ENCODE data around the gene BANP.
"Not testable (repeated sequence)": the region's sequence is repeated elsewhere in the genome, so short reads cannot be mapped to it uniquely, and the experiment has no call there.

The BANP gene

DNA sequence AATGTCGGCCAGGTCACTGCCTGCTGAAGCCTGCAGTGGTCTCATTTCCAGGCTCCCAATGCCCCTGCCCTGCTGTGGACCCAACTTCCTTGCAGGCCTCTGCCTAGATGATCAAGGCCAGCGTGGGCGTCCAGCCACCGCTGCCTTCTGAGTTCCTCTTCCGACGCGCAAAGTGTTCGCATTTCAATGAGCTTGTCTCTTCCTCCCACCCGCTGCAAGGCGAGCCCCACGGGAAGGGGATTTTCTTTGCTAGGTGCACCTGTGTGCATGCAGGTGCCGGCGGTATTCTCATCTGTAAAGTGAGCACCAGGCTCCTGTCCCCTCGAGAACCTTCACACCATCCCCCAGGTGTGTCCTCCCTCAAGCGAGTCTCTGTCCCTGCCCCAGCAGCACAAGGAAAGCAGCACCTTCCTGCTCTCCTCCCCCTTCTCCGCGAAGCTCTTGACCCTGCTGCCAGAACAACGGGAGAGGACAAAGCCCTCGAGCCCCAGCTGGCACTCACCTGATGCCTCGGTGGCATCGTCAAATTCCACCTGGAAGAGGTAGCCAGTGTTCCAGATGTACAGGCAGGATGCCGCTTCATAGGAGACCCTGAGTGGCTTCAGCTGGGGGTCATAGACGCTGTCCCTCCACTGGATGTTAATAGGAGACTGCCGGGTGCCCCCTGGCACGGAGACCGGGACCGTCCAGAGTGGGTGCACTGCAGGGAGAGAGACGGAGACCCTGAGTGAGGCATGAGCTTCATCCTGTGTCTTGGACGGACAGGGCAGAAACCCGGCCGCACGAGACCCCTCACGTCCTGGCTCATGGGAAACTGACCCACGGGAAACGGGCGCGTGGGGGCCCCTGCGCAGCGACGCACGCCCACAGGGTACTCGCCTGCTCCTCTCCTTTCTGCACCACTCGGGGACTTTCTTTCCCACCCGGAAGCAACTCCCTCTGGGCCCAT lies 24.7 kb upstream of the BANP start:
- no peak for DNase-seq

DNA sequence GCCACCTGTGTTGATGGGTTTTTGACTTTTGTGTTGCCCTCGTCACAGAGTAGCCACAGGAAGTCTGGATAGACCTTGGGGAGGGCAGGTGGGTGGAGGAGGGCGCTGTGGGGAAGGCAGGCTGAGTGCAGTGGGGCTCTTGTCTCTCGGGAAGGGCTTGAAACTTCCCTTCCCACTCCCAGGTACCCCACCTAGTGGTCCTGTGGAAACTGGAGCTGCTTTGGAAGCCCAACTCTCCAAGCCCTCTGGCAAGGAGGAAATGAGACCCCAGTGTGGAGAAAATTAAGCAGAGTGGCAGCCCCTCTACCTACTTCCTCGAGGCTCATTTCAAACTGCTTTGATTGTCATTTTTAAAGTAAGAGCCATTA lies 24.1 kb upstream of the BANP start:
- DNase-seq, result no peak

DNA sequence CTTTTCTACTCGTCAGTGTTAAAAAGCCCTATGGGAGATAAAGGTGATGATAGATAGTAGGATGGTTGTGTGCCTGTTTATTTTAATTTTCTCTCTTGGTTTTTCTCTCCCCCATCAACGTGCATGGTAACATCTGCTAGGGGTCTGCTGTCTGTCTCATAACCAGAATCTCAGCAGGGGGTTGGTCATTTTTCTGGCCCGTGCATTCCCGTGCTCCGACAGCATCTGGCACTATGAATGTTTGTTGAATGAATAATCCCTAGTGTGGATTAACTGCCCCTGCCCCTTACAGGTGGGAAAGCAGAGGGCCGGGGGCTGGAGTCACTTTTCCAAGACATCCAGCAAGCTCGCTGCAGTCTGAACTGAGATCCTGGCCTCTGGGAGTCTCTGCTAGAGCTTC lies 21.2 kb upstream of the BANP start:
- no peak for DNase-seq

DNA sequence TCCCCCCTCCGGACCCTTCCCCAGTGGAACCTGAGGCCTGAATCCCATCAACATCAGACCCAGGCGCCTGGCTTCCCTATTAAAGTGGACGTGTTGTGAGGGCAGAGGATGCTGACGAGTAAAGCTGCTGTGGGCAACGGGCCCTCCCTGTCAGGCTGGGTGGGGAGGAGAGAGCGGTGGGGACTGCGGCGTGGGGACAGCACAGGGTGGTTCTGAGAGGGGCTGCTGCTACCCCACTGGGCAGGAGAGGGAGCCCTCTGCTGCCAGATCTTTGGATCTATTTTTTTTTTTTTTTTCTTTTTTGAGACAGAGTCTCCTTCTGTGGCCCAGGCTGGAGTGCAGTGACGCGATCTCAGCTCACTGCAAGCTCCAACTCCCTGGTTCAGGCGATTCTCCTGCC lies 20.8 kb upstream of the BANP start:
- no peak for DNase-seq

DNA sequence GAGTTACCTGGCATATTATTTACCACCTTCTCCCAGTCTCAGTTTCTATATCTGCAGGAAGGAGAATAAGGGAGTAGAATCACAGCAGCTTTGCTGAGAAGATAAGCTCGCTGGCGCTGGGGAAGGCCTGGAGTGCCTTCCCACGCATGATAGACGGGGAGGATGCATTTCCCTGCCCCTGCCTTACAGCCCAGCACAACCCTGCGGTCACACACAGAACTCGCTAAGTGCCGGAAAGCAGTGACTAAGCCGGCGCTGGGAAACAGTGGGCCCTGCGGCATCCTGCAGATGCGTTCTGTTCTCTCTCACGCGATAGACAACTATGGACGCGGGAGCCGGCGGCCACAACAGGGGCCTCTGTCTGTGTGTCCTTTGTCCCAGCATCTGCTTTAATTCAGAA lies 19.7 kb upstream of the BANP start:
- no peak for DNase-seq

DNA sequence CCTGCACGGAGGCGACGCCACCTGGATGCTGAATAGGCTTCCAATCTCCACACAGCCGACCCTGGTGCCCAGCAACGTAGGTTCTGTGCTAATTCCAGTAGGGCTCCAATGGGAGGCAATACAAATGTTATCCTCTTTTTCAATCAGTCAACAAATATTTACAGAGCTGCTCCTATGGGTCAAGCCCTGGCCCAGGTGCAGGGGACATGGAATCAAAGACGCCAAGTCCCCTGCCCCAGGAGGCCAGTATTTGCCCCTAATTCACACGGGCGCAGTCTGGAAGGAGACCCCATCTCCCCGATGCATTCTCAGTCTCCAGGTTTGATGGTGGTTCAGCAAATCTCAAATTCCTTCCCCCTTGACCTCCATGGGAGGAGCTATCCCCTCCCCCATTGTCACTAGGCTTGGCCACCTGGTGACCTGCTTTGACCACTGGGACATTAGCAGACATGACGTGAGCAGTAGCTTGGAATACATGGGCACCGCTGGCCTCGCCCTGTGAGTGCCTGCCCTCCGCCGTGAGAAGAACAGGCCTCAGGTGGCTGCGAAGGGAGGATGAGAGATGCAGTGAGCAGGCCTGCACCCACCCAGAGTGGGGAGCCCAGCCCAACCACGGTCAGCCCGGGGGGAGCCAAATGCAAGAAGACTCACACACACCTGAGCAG lies 18.6 kb upstream of the BANP start:
- DNase-seq, result not testable (repeated sequence)

DNA sequence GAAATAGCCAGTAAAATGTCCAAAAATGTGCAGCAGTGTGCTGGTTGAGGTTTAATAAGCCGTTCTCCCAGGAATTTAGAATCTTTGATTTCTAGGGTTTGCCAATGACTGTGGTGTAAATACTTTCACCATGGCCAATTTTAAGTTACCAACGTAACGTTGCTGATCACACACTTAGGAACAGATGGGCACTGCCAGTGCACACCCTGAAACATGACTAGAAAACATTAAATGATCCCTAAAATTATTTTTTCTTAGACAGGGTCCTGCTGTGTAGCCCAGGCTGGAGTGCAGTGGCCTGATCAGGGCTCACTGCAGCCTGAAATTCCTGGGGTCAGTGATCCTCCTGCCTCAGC lies 18.1 kb upstream of the BANP start:
- DNase-seq, result no peak

DNA sequence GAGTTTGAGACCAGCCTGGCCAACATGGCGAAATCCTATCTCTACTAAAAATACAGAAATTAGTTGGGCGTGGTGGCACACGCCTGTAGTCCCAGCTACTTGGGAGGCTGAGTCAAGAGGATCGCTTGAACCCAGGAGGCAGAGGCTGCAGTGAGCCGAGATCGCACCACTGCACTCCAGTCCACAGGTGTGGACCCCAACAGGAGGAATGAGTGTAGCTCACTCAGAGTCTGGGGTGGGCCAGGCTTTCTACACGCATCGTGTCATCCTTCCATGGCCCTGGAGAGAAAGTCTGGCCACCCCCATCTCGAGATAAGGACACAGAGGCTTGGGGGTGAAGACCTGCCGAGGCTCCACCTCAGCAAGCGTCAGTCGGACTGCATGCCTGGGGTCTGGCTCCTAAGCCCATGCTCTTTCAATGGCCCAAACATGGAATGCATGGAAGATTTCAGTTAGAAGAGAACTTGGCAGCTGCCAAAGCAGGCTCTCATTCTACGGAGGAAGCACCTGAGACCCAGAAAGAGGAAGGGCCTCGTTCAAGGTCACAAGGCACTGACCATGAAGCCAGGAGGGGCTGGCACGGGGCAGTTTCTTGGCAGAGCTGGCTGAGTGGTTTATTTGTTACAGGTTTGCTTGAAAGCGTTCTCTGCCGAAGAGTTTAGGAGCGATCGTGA lies 16.3 kb upstream of the BANP start:
- DNase-seq, result not testable (repeated sequence)

DNA sequence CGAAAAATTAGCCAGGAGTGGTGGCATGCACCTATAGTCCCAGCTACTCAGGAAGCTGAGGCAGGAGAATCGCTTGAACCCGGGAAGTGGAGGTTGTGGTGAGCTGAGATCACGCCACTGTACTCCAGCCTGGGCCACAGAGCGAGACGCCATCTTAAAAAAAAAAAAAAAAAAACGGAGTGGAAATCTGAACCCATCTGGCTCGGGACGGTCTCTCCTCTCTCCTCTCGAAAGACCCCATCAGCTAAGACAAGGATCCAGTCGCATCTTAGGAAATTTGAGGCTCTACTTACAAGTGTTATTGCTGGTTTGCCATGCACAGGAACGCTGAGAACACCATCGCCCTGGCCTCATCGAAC lies 15.2 kb upstream of the BANP start:
- DNase-seq, result not testable (repeated sequence)

DNA sequence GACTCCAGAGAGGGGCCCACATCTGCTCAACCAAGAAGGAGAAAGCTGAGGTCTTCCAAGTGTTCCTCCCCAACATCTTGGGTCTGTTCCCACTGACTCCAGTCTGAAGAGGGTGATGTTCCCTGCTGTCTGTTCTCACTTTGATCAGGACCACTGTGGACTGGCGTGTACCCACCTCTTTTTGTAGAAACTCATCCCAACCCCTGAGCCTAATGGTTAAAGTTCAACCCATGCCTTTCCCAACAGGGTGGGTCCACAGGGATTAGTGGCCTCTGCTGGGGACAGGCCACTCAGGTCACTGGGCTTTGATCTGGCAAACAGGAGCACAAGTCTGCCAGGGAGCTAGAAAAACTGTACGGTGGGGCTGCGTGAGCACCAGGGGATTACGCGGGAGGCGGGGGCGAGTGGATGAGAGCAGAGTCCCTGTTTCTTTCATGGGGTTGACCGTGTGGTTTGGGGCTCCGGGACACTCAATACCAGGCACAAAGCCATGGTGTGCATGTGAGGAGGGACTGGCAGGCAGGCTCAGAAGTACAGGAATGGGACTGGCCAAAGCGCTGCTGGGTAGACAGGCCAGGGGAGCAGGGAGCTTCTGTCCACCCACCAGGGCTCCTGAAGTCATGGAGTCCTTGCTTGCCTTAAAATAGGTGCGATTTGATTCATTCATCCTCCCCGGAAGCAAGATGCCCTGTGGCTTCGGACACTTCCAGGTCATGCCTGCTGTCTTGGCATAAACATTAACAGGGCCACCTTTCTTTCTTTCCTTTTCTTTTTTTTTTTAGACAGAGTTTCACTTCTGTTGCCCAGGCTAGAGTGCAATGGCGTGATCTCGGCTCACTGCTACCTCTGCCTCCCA lies 14.6 kb upstream of the BANP start, which contains the start of gene CA5A:
Gene CA5A (minus strand): TSS at position 155 of the 856 bp plus-strand sequence. CDS start 79 bp downstream, at position 76.
- no peak for DNase-seq

DNA sequence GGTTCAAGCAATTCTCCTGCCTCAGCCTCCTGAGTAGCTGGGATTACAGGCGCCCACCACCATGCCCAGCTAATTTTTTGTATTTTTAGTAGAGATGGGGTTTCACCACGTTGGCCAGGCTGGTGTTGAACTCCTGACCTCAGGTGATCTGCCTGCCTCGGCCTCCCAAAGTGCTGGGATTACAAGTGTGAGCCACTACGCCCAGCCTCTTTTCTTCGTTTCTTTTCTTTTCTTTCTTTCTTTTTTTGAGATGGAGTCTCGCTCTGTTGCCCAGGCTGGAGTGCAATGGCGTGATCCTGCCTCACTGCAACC lies 14.0 kb upstream of the BANP start:
- not testable (repeated sequence) for DNase-seq

DNA sequence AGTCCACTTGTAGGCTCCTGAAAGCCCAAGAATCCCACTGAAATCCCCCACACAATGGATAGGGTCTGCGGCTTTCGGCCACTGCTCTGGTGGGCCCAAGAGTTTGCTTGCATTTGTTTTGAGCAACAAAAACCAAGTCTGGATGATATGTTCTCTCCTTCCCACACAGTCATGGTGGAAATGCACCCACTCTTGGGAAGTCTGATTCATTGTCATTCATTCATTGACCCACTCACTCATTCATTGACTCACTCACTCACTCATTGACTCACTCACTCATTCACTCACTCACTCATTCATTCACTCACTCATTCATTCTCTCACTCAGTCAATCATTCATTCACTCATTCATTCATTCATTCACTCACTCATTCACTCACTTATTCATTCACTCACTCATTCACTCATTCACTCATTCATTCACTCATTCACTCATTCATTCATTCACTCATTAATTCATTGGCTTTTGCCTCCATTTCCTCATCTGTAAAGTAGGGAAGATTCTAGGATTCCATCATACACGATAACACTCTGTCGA lies 12.8 kb upstream of the BANP start:
- no peak for DNase-seq

DNA sequence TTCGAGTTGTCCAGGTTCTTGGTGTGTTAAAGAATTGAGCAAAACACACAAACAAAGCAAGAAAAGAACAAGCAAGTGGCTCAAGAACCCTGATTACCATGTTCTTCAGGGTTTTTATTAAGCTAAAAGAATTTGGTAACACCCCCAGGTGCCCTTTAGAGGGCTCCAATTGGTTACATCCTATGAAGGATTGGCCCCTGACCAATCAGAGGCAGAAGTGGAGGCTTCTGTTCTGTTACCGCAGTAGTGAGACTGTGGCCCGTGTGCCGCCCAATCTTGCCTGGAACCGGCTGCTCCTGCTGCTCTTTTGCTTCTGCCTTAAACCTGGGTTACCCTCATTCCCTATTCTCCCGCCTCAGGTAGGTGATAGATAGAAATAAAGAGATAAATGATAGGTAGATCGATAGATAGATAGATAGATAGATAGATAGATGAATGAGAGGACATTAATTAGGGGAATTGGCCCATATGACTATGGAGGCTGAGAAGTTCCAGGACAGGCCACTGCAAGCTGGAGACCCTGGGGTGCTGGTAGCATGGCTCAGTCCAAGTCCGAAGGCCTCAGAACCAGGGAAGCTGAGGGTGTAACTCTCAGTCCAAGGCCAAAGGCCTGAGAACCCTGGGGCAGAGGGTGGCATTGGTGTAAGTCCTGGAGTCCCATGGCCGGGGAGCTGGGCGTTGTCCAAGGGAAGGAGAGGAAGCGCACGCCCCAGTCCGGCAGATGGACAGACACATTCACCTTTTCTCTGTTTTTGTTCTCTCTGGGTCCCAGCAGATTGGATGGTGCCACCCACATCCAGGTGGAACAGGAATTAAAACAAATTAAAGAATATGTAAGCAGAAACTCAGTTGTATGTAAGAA lies 11.4 kb upstream of the BANP start:
- no peak for DNase-seq

DNA sequence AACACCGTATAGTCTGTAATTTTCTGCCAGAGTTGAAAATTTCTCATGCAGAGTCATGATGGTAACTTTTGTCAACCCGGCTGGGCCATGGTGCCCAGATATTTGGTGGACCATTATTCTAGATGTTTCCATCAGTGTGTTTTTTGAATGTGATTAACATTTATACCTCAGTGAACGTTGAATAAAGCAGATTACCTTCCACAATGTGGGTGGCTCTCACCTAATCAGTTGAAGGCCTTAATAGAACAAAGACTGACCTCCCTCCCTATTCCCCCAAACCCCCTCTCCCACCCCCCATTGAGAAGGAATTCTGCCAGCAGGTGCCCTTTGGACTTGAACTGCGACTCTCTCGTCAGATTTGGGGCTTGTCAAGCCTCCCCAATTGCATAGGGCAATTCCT lies 8.6 kb upstream of the BANP start:
- DNase-seq, result no peak

DNA sequence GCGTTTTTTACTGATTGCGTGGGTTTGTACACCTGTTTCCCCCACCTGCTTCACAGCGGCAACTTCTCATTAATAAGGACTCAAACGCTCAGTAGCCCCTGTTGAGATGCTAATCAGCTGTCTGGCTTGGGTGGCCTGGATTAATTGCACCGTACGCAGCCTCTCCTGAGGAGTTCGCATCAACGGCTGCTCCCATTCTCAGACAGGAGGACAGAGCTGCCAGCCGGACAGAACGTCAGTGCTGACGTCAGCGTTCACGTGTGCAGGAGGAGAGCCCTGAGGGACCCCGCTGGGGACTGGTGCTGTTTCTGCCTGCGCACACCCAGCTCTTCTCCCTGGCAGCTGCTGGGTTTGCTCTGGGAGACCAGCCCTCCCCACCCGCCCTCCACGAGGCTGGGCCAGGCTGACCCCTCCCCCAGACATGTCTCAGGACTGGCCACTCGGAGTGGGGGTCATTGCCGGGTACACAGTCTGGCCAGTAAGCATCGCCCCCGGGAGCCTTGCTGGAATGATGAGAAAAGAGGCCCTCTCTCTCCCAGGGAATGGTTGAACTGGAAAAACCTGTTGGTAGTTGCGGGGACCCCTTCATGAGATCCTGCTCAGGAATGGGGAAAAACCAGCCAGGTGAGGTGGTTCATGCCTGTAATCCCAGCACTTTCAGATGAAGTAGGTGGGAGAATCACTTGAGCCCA lies 5.7 kb upstream of the BANP start:
- no peak for DNase-seq

DNA sequence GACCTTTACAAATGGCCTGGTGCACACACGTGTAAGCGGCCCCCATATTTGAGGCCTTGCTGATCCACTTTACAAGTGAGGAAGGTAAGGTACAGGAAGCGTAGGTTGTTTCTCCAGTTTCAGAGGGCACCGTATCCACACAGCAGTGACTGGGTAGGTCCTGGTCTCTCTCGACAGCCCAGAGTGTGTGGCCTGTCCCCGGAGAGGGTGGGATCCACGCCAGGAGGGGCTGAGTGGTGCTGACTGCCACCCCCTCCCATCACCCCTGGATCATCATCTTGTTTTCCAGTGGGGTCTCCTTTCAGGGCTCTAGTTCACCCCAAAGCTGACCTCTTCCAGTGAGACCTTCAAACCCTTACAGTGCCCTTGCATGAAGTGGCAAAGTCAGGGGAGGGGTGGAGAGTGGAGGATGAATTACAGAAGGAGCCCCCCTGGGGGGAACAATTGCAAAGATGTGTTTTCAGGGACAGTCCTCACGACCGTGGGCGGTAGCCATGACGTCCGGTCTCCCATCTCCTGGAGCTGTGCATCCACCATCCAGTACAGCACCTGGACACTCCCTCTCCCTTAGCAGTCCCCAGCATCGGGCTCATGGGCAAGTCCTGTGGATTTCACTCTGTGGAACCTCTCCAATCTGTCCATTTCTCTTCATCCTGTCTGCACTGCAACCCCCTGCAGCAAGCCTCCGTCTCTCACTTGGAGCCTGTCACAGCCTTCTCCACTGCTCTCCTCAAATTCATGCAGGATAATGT lies 4.5 kb upstream of the BANP start:
- no peak for DNase-seq

DNA sequence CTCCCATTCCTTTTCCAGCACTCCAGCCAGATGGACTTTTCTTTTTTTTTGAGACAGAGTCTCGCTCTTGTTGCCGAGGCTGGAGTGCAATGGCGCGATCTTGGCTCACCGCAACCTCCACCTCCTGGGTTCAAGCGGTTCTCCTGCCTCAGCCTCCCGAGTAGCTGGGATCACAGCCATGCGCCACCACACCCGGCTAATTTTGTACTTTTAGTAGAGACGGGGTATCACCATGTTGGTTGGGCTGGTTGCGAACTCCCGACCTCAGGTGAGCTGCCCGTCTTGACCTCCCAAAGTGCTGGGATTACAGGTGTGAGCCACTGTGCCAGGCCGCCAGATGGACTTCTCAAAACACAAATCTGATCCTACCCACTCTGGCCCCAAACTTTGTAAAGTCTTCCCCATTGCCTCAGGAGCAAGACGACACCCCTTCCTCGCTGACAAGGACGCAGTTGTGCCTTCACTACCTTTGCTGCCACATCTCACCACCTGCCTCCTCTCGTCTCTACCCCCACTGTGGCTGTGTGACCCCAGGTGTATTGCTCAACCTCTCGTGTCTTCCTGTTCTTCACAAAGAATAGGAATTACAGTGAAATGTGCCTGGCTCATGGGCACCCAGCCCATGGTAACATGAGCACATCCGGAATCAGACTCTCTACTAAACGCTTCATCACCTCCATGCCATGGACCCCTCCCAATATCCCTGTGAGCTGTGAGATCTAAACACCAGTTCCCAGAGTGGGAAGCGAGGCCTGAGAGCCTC lies 3.7 kb upstream of the BANP start:
- DNase-seq, result no peak

DNA sequence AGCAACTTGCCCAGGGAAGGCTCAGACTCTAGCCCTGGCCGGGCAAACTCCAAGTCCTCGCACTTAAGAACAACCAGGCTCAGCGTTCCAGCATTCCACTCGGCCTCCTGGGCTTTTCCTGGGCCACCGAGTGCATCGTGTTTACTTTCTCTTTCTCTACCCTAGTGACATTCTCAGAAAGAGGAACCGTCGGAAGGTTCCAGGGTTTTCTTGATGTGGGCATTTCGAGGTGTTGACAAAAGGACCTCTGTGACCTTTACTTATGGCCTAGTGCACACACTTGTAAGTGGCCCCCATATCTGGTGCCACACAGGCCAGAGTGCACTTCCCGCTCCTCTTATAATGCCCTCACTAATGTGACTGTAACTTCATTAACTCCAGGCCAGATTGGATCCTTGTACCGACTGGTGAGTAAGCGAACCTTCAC lies 3.1 kb upstream of the BANP start:
- DNase-seq, result no peak

DNA sequence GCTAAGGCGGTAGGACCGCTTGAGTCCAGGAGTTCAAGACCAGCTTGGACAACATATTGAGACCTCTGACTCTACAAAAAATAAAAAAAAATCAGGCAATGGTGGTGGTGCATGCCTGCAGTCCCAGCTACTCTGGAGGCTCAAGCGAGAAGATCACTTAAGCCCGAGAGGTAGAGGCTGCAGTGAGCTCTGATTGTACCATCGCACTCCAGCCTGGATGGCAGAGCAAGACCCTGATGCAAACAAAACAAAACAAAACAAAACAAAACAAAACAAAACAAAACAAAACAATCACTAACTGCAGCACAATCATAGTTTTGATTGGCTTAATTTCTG lies 2.5 kb upstream of the BANP start:
- no peak for DNase-seq

Measured in effector CD4-positive, alpha-beta T cell (primary cell).